BLaER1 treated with 17β-estradiol and CSF1 and Interleukin-3, amounts not matched to agents 10 nM and 100 nM (cell line): ENCODE data around the gene NEB.
"Not testable (repeated sequence)": the region's sequence is repeated elsewhere in the genome, so short reads cannot be mapped to it uniquely, and the experiment has no call there.

Experiments
- H3K27ac ChIP-seq, 11 experiments: shearing (Covaris generic); formaldehyde crosslinking; 2 replicates each; pipeline ENCODE4 v1.8.1; 2022
- H3K27me3 ChIP-seq, 11 experiments: shearing (Covaris generic); formaldehyde crosslinking; 2 replicates each; pipeline ENCODE4 v1.8.1; 2022
- H3K36me3 ChIP-seq, 11 experiments: shearing (Covaris generic); formaldehyde crosslinking; 2 replicates each; pipeline ENCODE4 v1.8.1; 2022
- H3K4me1 ChIP-seq, 10 experiments: shearing (Covaris generic); formaldehyde crosslinking; 2 replicates each; pipeline ENCODE4 v1.8.1; 2022
- H3K4me2 ChIP-seq, 11 experiments: shearing (Covaris generic); formaldehyde crosslinking; 2 replicates each; pipeline ENCODE4 v1.8.1; 2022
- H3K4me3 ChIP-seq, 10 experiments: shearing (Covaris generic); formaldehyde crosslinking; 2 replicates each; pipeline ENCODE4 v1.8.1; 2022
- H3K9ac ChIP-seq, 11 experiments: shearing (Covaris generic); formaldehyde crosslinking; 2 replicates each; pipeline ENCODE4 v1.8.1; 2022
- H3K9me3 ChIP-seq, 11 experiments: shearing (Covaris generic); formaldehyde crosslinking; replicated peaks in 1 of 11; 2 replicates each; pipeline ENCODE4 v1.8.1; 2022
- H4K20me1 ChIP-seq, 11 experiments: shearing (Covaris generic); formaldehyde crosslinking; 2 replicates each; pipeline ENCODE4 v1.8.1; 2022
- Cebpa-rat ChIP-seq, 11 experiments: shearing (Covaris generic); IDR thresholded peaks; 2 replicates each; pipeline ENCODE4 v1.8.1; 2022

The NEB gene

DNA sequence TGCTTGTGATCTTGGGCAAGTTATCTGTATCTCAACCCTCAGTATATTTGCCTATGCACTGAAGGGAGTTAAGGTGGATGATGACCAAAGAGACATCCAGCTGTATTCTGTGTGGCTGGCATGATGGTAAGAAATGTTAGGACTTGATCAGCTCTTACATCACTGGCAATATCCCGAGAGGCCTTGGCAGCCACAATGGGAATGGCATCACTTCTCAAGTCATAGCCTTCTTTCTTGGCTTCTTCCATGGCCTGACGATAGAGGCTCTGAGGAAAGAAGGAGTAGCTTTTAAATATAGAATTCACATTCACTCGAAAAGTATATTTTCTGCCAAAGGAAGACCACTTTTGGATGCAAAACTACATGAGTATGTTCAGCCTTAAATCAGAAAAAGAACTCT lies 113.5 kb downstream of the NEB start:
- no peak overlapping the region for H3K4me2 ChIP-seq

DNA sequence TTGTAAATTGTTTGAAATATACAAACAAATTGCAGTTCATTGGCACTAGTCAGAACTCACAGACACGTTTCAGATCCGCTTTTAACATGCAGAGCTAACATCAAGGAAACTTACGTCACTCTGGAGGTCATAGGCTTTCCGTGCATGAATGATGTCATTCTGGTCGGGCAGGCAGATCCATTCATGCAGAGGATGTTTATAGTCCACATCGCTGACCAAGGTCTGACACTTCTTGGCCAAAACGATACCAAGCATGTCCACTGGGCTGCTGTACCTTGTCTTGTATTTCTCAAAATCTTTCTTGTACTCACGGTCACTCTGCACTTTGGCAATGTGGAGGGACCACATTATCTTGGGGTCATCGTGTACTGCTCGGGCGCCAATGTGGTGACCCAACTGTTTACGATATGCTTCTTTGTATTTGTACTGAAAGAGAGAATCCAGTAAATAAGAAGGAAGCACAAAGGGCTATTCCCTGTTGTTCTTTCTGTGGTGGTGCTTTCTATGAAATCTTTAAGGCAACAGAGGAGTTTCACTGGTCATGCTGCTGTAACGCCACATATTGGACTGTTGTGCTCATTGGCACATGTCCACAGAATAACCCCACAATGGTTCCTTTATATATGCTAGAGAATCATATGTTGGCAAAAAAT lies 114.8 kb downstream of the NEB start:
- Histone ChIP-seq H3K4me1 (no peaks in the 10 kb centered on the region), H3K4me3 (no peak overlapping the region), H3K27ac (no peak overlapping the region), H3K27me3 (no peaks in the 10 kb centered on the region), H3K9me3 (no peaks in the 10 kb centered on the region), H4K20me1 (no peaks in the 10 kb centered on the region), H3K9ac (no peak overlapping the region), H3K36me3 (no peaks in the 10 kb centered on the region), H3K4me2 (no peak overlapping the region)
- TF ChIP-seq Cebpa-rat (IDR thresholded peaks at IDR 0.05), result no peak

More for the DNA sequence above, 113.5 kb downstream of the NEB start:
- no peak overlapping the region for H3K4me3 ChIP-seq
- H3K27me3 ChIP-seq, result no peaks in the 10 kb centered on the region
- no peaks in the 10 kb centered on the region for H3K4me1 ChIP-seq
- H3K9me3 ChIP-seq, result no peaks in the 10 kb centered on the region
- H4K20me1 ChIP-seq, result no peaks in the 10 kb centered on the region
- H3K9ac ChIP-seq, result no peak overlapping the region
- no peaks in the 10 kb centered on the region for H3K36me3 ChIP-seq
- no peak for TF ChIP-seq Cebpa-rat (IDR thresholded peaks at IDR 0.05)
- H3K27ac ChIP-seq, result no peak overlapping the region

DNA sequence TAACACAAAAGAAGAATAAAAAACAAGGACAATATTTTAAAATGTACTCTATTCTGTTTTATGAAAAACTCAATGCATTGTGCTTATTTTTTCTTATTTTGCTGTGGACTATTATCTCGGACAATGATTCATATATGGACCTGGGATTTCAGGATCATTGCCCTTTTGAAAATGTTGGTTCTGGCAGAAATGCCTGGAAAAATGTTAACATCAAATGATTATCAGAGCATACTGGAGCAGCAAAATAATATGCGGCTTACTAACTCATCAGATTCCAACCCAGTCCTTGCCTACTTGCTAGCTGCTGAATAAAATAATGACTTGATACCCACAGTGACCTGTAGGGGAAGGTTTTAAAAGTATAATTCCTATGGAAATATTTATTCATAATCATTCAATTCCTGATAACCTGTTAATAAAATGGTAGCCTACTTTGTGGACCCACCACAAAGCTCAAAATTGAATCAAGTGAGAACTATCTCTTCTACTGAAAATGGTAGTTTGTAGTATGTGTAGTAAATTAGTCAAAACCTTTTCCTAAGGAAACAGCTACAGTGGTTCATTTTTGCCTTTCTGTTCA lies 117.4 kb downstream of the NEB start:
- TF ChIP-seq Cebpa-rat (IDR thresholded peaks at IDR 0.05), result no peak
- no peaks in the 10 kb centered on the region for H3K36me3 ChIP-seq
- no peaks in the 10 kb centered on the region for H3K27me3 ChIP-seq
- no peak overlapping the region for H3K4me2 ChIP-seq
- no peak overlapping the region for H3K9ac ChIP-seq
- no peak overlapping the region for H3K4me3 ChIP-seq
- no peaks in the 10 kb centered on the region for H3K4me1 ChIP-seq
- H4K20me1 ChIP-seq, result no peaks in the 10 kb centered on the region
- no peak overlapping the region for H3K27ac ChIP-seq
- no peaks in the 10 kb centered on the region for H3K9me3 ChIP-seq

DNA sequence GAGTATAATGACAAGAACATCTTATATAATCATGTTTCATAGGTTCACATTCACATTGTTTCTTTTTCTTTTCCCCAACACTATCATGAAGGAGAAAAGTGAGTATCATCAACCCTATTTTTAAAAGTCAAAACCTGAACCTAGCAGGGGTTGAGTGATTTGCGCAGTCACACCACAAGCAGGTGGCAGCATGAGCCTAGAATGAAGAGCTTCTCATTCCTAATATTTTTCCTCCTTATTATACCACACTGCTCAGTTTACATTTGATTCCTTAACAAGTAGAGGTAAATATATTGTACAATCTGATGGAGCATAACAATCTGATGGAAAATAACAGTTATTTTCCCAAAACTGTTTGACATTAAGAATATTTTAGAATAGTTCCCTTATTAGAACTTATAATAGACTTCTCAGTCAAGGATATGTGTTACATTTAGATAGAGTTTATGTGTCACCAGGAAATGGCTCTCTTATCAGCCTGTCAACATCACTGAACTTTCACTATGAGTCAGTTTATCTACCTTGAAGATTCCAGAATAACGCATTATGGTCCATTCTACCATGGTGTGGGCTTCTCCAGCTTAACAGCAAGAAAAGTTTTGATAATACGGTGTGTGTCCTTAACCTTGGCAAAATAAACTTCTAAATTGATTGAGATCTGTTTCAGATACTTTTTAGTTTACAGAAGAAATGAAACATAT lies 119.5 kb downstream of the NEB start:
- H3K36me3 ChIP-seq, result no peaks in the 10 kb centered on the region
- H3K27me3 ChIP-seq, result no peaks in the 10 kb centered on the region
- no peaks in the 10 kb centered on the region for H4K20me1 ChIP-seq
- no peak for TF ChIP-seq Cebpa-rat (IDR thresholded peaks at IDR 0.05)
- H3K9ac ChIP-seq, result no peak overlapping the region
- no peaks in the 10 kb centered on the region for H3K9me3 ChIP-seq
- no peak overlapping the region for H3K4me2 ChIP-seq
- no peak overlapping the region for H3K27ac ChIP-seq
- H3K4me3 ChIP-seq, result no peak overlapping the region
- H3K4me1 ChIP-seq, result no peaks in the 10 kb centered on the region

DNA sequence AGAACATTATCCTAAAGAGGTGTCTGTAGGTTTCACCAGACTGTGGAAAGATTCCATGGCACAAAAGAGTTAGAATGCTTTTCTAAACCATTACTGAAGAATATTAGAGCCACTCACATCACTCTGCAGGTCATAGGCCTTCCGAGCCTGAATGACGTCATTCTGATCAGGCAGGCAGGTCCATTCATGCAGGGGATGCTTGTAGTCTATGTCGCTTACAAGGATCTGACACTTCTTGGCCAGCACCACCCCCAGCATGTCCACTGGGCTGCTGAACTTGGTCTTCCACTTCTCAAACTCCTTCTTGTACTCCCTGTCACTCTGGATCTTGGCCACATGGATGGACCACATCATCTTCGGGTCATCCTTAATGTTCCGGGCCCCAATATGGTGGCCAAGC lies 120.1 kb downstream of the NEB start:
- Histone ChIP-seq H3K27me3 (no peaks in the 10 kb centered on the region), H3K9ac (no peak overlapping the region), H3K4me2 (no peak overlapping the region), H3K4me3 (no peak overlapping the region), H3K36me3 (no peaks in the 10 kb centered on the region), H3K4me1 (no peaks in the 10 kb centered on the region), H3K9me3 (no peaks in the 10 kb centered on the region), H3K27ac (no peak overlapping the region), H4K20me1 (no peaks in the 10 kb centered on the region)
- TF ChIP-seq Cebpa-rat (IDR thresholded peaks at IDR 0.05), result no peak

DNA sequence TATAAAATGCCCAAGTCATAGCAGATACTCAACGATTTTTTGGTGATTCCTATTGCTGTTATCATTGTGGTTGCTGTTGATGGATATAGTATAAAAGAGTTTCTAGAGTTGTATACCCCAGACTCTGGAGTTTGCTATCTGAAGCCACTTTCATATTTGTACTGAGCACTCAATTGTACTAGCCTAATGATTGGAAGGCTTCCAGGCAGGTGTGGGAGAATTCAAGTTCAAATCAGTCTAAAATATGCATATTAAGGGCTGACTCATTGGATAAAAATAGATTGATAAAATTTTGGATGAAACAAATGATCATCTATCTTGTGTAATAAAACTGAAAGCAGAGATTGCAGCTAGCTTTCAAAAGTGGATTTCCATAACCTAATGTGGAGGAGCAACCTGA lies 122.9 kb downstream of the NEB start:
- Histone ChIP-seq H3K27me3 (no peaks in the 10 kb centered on the region), H3K9ac (no peak overlapping the region), H3K4me3 (no peak overlapping the region), H4K20me1 (no peaks in the 10 kb centered on the region), H3K4me1 (no peaks in the 10 kb centered on the region), H3K36me3 (no peaks in the 10 kb centered on the region), H3K9me3 (no peaks in the 10 kb centered on the region), H3K4me2 (no peak overlapping the region), H3K27ac (no peak overlapping the region)
- TF ChIP-seq Cebpa-rat (IDR thresholded peaks at IDR 0.05), result no peak

DNA sequence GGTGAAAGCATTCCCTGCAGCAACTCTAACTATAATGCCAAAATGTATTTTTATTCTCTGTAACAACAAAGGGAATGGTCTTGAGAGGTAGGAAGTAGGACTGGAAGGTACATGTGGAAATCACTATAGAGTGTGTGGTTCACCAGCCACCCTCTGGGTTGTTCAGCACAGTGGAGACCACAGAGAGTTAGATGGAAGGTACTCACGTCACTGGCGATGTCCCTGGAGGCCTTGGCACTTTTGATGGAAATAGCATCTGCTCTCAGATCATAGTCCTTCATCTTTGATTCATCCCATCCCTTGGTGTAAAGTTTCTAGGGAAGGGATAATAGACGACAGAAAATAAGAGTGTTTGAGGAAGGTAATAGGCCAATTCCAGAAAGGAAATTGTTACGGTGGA lies 124.0 kb downstream of the NEB start:
- Histone ChIP-seq H4K20me1 (no peaks in the 10 kb centered on the region), H3K4me1 (no peaks in the 10 kb centered on the region), H3K36me3 (no peaks in the 10 kb centered on the region), H3K4me3 (no peak overlapping the region), H3K9ac (no peak overlapping the region), H3K27ac (no peak overlapping the region), H3K9me3 (no peaks in the 10 kb centered on the region), H3K27me3 (no peaks in the 10 kb centered on the region), H3K4me2 (no peak overlapping the region)
- TF ChIP-seq Cebpa-rat (IDR thresholded peaks at IDR 0.05), result no peak

DNA sequence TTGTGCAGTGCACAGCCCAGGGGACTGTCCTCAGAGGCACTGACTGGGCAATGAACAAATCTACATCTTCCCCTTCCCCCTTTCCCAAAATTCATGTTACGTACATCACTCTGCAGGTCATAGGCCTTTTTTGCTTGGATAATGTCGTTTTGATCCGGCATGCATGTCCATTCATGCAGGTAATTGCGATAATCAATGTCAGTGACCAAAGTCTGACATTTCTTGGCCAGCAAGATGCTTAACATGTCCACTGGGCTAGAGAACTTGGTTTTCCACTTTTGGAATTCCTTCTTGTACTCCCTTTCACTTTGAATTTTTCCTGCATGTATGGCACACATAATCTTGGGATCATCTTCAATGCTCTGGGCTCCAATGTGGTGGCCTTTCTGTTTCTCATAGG lies 124.6 kb downstream of the NEB start:
- H3K4me1 ChIP-seq, result no peaks in the 10 kb centered on the region
- H3K9ac ChIP-seq, result no peak overlapping the region
- no peaks in the 10 kb centered on the region for H3K9me3 ChIP-seq
- no peak overlapping the region for H3K27ac ChIP-seq
- no peak for TF ChIP-seq Cebpa-rat (IDR thresholded peaks at IDR 0.05)
- no peaks in the 10 kb centered on the region for H3K27me3 ChIP-seq
- no peak overlapping the region for H3K4me2 ChIP-seq
- H3K4me3 ChIP-seq, result no peak overlapping the region
- H4K20me1 ChIP-seq, result no peaks in the 10 kb centered on the region
- no peaks in the 10 kb centered on the region for H3K36me3 ChIP-seq

DNA sequence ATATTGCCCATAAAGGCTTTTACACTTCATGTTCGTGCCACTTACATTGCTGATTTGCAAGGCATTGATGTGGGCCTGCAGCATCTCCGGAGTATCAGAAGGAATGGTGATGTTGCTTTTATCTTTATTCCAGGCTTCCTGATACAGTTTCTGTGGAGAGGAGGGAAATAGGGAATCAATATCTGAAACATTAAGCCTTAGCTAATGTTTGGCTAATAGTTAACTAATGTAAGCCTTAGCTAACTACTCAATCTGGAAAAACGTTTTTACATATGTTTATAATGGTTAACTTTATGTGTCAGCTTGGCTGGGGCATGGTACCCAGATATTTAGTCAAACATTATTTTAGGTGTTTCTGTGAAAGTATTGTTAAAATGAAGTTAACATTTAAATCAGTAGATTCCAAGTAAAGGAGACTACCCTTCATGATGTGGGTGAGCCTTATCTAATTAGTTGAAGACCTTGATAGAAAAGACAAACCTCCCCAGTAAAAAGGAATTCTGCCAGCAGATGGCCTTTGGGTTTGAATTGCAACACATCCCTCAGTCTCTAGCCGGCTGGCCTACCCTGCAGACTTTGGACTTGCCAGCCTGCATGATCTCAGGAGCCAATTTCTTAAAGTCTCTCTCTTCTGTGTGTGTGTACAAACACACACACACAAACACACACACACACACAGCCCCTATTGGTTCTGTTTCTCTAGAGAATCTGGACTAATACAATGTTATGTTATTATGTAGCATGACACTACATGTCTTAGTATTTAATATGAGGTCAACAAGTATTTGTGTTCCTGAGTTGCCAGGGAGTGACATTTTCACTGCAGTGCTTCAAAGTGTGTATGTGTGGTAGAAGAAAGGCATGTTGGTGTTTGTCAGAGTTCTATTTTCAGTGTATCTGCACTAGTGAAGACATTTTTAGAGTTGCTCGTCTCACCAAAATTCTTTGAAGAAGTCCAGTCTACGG lies 126.5 kb downstream of the NEB start:
- H3K27me3 ChIP-seq, H3K4me2 ChIP-seq, H3K27ac ChIP-seq, H3K9ac ChIP-seq, H3K9me3 ChIP-seq, H3K36me3 ChIP-seq, H3K4me3 ChIP-seq, H3K4me1 ChIP-seq, H4K20me1 ChIP-seq: not testable (repeated sequence)

DNA sequence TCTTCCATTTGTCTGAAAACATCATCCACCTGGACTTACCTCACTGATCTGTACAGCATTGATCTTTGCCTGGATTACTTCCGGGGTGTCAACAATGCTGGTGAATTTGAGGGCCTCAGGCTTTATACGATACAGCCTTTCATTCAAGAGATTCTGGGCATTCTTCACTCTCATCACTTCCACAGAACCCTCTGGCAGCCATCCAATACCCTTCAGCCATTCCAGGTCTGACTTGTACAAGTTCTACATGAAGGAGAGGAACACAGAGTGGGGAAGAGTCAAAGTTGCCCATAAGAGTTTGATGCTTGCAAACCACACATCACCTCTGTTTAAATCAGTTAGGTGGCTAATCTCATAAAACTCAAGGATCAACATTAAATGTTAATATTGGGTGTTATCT lies 130.7 kb downstream of the NEB start:
- not testable (repeated sequence) for H3K4me3 ChIP-seq, H3K9ac ChIP-seq, H3K9me3 ChIP-seq, H4K20me1 ChIP-seq, H3K36me3 ChIP-seq, H3K27ac ChIP-seq, H3K27me3 ChIP-seq, H3K4me1 ChIP-seq, H3K4me2 ChIP-seq

DNA sequence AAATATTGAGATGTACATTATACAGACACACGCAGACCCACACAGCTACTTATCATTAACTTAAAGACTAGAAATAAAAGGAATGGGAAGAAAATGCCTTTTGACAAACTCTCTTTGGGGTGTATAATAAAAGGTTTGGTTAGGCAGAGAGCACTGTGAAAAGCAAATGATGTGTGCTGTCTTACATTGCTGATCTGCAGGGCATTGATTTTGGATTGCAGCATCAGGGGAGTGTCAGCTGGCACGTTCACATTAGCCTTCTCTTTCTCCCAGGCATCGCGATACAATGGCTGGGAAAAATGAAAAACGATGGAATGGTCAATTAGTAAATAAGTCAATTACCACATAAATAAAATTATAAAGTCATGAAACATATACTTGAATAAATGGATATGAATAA lies 131.9 kb downstream of the NEB start:
- not testable (repeated sequence) for H4K20me1 ChIP-seq, H3K27me3 ChIP-seq, H3K27ac ChIP-seq, H3K36me3 ChIP-seq, H3K4me2 ChIP-seq, H3K9ac ChIP-seq, H3K4me3 ChIP-seq, H3K9me3 ChIP-seq, H3K4me1 ChIP-seq

DNA sequence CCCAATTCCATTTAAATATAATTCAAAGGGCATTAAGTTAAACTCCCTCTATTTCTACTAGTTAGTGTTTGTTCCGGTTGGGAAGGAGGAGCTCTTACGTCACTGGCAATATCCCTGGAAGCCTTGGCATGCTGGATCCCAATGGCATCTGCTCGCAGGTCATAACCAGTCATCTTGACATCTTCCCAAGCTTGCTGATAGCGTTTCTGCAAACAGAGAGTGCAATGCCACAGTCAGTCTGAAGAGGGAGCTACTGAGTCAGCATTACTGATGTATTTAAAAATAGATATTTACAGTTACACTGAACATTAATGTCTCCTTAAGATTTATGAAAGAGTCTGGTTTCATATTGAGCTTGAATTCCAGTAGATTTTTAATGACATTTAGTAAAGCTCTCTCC lies 132.5 kb downstream of the NEB start:
- H3K4me2 ChIP-seq, H3K27me3 ChIP-seq, H3K4me3 ChIP-seq, H3K4me1 ChIP-seq, H3K36me3 ChIP-seq, H3K27ac ChIP-seq, H4K20me1 ChIP-seq, H3K9ac ChIP-seq, H3K9me3 ChIP-seq: not testable (repeated sequence)

DNA sequence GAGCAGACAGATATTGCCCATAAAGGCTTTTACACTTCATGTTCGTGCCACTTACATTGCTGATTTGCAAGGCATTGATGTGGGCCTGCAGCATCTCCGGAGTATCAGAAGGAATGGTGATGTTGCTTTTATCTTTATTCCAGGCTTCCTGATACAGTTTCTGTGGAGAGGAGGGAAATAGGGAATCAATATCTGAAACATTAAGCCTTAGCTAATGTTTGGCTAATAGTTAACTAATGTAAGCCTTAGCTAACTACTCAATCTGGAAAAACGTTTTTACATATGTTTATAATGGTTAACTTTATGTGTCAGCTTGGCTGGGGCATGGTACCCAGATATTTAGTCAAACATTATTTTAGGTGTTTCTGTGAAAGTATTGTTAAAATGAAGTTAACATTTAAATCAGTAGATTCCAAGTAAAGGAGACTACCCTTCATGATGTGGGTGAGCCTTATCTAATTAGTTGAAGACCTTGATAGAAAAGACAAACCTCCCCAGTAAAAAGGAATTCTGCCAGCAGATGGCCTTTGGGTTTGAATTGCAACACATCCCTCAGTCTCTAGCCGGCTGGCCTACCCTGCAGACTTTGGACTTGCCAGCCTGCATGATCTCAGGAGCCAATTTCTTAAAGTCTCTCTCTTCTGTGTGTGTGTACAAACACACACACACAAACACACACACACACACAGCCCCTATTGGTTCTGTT lies 137.2 kb downstream of the NEB start:
- not testable (repeated sequence) for H3K36me3 ChIP-seq, H3K4me3 ChIP-seq, H3K4me2 ChIP-seq, H3K4me1 ChIP-seq, H3K27me3 ChIP-seq, H3K27ac ChIP-seq, H3K9ac ChIP-seq, H3K9me3 ChIP-seq, H4K20me1 ChIP-seq
